ENCODE measurements around the gene CBFA2T2. TPM values are rescaled to one million over a fixed set of nuclear protein-coding genes. Genes with fewer than 3 reads are reported as not detected.

CBFA2T2 gene
- total and polyA plus RNA-seq, 2 of the 4 experiments (the other 2 are of a cell fraction), result 3.8 to 6.2 TPM

GRCh38 chr20:33568868-33569801 lies 79.2 kb downstream of the CBFA2T2 start:
- Histone ChIP-seq H3K4me3 (ENCODE audit: insufficient read depth, low read depth, low read length) (no peak overlapping the region), H3K36me3 (ENCODE audit: control insufficient read depth, insufficient read depth, low read length) (no peaks in the 10 kb centered on the region), H3K9ac (ENCODE audit: low read depth, low read length) (no peak overlapping the region), H2BK15ac (ENCODE audit: low read depth, low read length) (no peak overlapping the region), H3K9me3 (ENCODE audit: control insufficient read depth, insufficient read depth, low read length) (no peaks in the 10 kb centered on the region), H3K9me1 (ENCODE audit: insufficient read depth, low read length) (peaks cover 6% of the 10 kb centered on the region; the same call in 1 of the 2 replicates), H4K91ac (ENCODE audit: insufficient read depth, low read depth, low read length) (no peak overlapping the region), H3K27ac (ENCODE audit: insufficient read depth, low read length) (no peak overlapping the region), H3K18ac (ENCODE audit: low read depth, low read length) (no peak overlapping the region), H2BK20ac (ENCODE audit: low read depth, low read length) (no peak overlapping the region), H3K14ac (replicated peaks; ENCODE audit: low read depth, low read length) (no peak overlapping the region), H2AK5ac (ENCODE audit: low read depth, low read length) (no peak overlapping the region), H2BK120ac (ENCODE audit: low read depth, low read length) (no peak overlapping the region), H4K8ac (ENCODE audit: low read depth in 2 of 2, low read length in 2 of 2) (no peak overlapping the region), H3K4me2 (ENCODE audit: low read depth, low read length) (no peak overlapping the region), H4K5ac (ENCODE audit: low read depth, low read length) (no peak overlapping the region), H3K56ac (ENCODE audit: extremely low read depth, insufficient read depth, low read length) (no peak overlapping the region), H3K4me1 (ENCODE audit: control insufficient read depth, insufficient read depth, low read length) (no peaks in the 10 kb centered on the region), H4K20me1 (ENCODE audit: insufficient read depth, low read length) (no peaks in the 10 kb centered on the region), H3K4ac (ENCODE audit: low read depth, low read length) (no peak overlapping the region), H3K79me1 (ENCODE audit: low read depth in 1 of 2, low read length in 2 of 2) (peaks cover 0 to 36% of the 10 kb centered on the region in 2 experiments), H2AK9ac (replicated peaks; ENCODE audit: low read depth, low read length, poor library complexity) (no peak overlapping the region), H2BK5ac (ENCODE audit: low read depth, low read length, poor library complexity, severe bottlenecking) (no peak overlapping the region), H3K27me3 (ENCODE audit: control insufficient read depth, insufficient read depth, low read length) (no peaks in the 10 kb centered on the region), H2AFZ (replicated peaks; ENCODE audit: low read length, poor library complexity) (no peak overlapping the region), H3K23ac (ENCODE audit: low read depth, low read length) (no peak overlapping the region)
- no peak for TF ChIP-seq BHLHE40 (IDR thresholded peaks at IDR 0.05; ENCODE audit: low read depth, low read length)
- dilution Hi-C loops (cut with HindIII; ENCODE audit: low sequenced_read_pairs, unreplicated experiment) (no loop called here), intact Hi-C loops (cut with micrococcal nuclease) (no loop called here), in situ Hi-C loops (cut with MboI; ENCODE audit: low sequenced_read_pairs) (no loop called here)
- CTCF ChIA-PET, result no interaction called here
- POLR2A ChIA-PET (ENCODE audit: unreplicated experiment), result no interaction called here
- ATAC-seq (ENCODE audit: low read depth) (no peak), DNase-seq (no peak)
- no TSS peak for BruUV-seq (replicated peaks)
- no CpG with 5 or more reads among the region's 3 CpGs for WGBS, 2 experiments (ENCODE audit: extremely low coverage in 2 of 2, insufficient read length in 1 of 2)

Data from IMR-90 (cell line).